ENCODE measurements around the gene CKAP2L.

Gene CKAP2L

GRCh38 chr2:112791019-112791418 is 26.6 kb upstream of the CKAP2L start:
- DNase-seq = no peak

- no peak for DNase-seq
Observed at GRCh38 chr2:112790305-112790704, 25.9 kb upstream of the CKAP2L start.

GRCh38 chr2:112789186-112789585 is 24.8 kb upstream of the CKAP2L start:
- DNase-seq = no peak

GRCh38 chr2:112788653-112789052 is 24.2 kb upstream of the CKAP2L start:
- no peak for DNase-seq

- DNase-seq = no peak
Observed at GRCh38 chr2:112787729-112788393, 23.5 kb upstream of the CKAP2L start.

GRCh38 chr2:112787294-112787693 is 22.9 kb upstream of the CKAP2L start:
- no peak for DNase-seq

- DNase-seq = no peak
Observed at GRCh38 chr2:112784199-112785189, 20.1 kb upstream of the CKAP2L start, which contains the start of gene IL1A. Gene IL1A, minus strand, starts transcription at chr2:112784493. Its CDS starts 723 bp downstream, at chr2:112783770.

- no peak for DNase-seq
Observed at GRCh38 chr2:112783187-112783714, 18.8 kb upstream of the CKAP2L start.

GRCh38 chr2:112782234-112782799 is 17.9 kb upstream of the CKAP2L start:
- DNase-seq = no peak

GRCh38 chr2:112779598-112779997 is 15.2 kb upstream of the CKAP2L start:
- no peak for DNase-seq

- no peak for DNase-seq
Observed at GRCh38 chr2:112777036-112777435, 12.6 kb upstream of the CKAP2L start.

- no peak for DNase-seq
Observed at GRCh38 chr2:112776113-112776512, 11.7 kb upstream of the CKAP2L start.

- DNase-seq = no peak
Observed at GRCh38 chr2:112774536-112775285, 10.3 kb upstream of the CKAP2L start.

GRCh38 chr2:112773556-112773955 is 9.1 kb upstream of the CKAP2L start:
- DNase-seq = no peak

- no peak for DNase-seq
Observed at GRCh38 chr2:112772911-112773475, 8.6 kb upstream of the CKAP2L start.

GRCh38 chr2:112772322-112772721 is 7.9 kb upstream of the CKAP2L start:
- DNase-seq = no peak

- no peak for DNase-seq
Observed at GRCh38 chr2:112768432-112768831, 4.0 kb upstream of the CKAP2L start.

GRCh38 chr2:112767693-112768330 is 3.4 kb upstream of the CKAP2L start:
- DNase-seq = no peak

GRCh38 chr2:112765251-112765650 is 842 bp upstream of the CKAP2L start:
- DNase-seq = no peak

GRCh38 chr2:112762276-112762675 is 2.1 kb downstream of the CKAP2L start:
- DNase-seq = no peak

- no peak for DNase-seq
Observed at GRCh38 chr2:112760149-112760548, 4.3 kb downstream of the CKAP2L start.

- no peak for DNase-seq
Observed at GRCh38 chr2:112758711-112759110, 5.7 kb downstream of the CKAP2L start.

Measured in NCI-H2029 (cell line).